ENCODE results near the gene OMD.

DNA sequence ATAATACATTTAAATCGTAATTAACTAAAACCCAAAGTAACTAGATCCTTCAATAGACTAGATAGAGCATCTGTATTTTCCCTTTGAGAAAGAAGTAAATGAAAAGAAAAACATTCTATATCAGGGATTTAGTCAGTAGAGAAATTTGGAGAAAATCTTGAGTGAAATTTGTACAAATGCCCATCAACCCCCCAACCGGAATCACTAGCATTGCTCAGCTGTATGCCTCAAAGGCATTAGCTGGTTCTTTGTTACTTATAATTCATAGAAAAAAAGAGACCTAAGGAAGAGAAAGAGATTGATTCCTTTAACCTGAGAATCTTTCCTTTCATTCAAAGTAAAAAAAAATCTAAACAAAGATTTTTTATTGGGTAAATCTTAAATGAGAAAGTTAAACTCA is 659 bp downstream of the OMD start:
- no peak for TF ChIP-seq CTCF (conservative IDR thresholded peaks at IDR 0.05)
- TF ChIP-seq EZH2 (IDR thresholded peaks at IDR 0.05; ENCODE audit: low read depth), result no peak
